GM19351 (cell line): Measurements from ENCODE around the gene EIF4E2.
"Not testable (repeated sequence)": the region's sequence is repeated elsewhere in the genome, so short reads cannot be mapped to it uniquely, and the experiment has no call there.

Source experiments
- ATAC-seq: cut with Tn5 transposase; IDR thresholded peaks from one replicate; pipeline ENCODE4 v1.9.1; 2021; ENCODE audit warnings: mild to moderate bottlenecking, moderate library complexity; ENCODE audit not compliant: unreplicated experiment

Gene EIF4E2

GRCh38 chr2:232556426-232556825 is 5.9 kb downstream of the EIF4E2 start:
- ATAC-seq, result no peak

DNA sequence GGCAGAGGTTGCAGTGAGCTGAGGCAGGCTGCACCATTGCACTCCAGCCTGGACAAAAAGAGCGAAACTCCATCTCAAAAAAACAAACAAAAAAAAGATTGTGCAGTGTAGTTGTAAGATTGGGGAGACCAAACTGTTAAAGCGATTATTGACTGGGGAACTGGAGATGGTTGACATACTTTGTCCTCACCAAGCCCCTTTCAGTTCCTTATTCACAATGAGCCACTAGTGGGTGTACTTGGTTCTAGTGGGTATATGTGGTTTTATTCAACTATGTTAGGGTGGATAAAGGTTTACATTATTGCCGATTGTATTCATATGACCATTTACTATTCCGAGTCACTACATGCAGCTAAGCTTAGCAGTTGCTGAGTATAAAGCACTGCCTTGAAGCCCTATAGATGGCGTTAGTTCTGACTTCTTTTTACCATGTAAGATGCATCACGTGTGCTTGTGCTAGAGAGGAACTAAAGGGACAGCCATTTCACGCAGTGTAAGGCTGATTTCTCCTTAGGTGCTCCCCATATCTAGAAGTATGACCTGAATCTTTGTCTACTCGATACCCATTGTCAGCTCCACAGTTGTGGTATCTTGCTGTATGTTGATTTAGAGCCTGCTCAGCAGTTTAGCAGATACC is 12.1 kb downstream of the EIF4E2 start:
- no peak for ATAC-seq

- ATAC-seq, result no peak
These were observed 13.1 kb downstream of the EIF4E2 start for GRCh38 chr2:232563580-232563979.

- ATAC-seq, result no peak
These were observed 17.2 kb downstream of the EIF4E2 start for GRCh38 chr2:232567721-232568120.

GRCh38 chr2:232568161-232568560 is 17.7 kb downstream of the EIF4E2 start:
- no peak for ATAC-seq

DNA sequence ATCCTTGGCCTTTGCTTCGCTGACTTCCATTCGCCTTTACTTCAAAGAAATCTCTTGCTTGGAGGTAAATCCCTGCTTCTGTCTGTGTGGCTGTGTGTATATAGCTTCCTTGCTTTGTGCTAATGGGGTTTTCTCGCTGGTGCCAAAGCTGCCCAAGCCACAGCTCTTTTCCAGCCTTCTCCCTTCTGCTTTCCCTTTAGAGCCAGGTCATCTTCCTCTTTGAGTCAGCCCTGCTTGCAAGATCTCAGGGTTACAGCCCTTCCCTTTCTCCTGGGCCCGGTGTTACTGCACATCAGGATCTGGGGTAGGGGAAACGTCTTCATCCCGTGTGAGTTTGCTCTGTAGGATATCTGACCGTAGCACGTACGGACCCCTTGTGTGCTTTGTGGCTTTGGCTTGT is 19.1 kb downstream of the EIF4E2 start:
- ATAC-seq, result no peak

GRCh38 chr2:232570481-232570880 is 20.0 kb downstream of the EIF4E2 start:
- ATAC-seq, result not testable (repeated sequence)

- no peak for ATAC-seq
These were observed 20.6 kb downstream of the EIF4E2 start for GRCh38 chr2:232571026-232571474.

DNA sequence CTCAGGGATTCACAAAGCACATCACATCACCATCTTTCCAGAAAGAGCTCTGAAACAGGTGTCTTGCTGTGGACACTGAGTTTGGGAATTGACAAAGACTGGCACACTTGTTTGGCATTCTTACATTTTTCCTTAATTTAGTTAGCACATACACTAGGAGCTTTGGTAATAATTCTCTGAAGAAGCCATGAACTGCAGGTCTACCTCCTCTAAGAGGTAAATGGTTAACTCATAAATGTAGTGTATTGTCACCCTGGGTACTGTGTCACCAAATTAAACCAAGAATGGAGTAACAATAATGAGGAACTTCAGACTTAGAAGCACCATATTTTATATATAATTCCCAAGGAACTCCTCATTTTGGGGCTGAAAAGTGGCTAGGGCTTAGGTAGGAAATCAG is 22.6 kb downstream of the EIF4E2 start:
- ATAC-seq, result no peak

- no peak for ATAC-seq
These were observed 23.4 kb downstream of the EIF4E2 start for GRCh38 chr2:232573771-232574435.

- ATAC-seq, result no peak
These were observed 24.4 kb downstream of the EIF4E2 start for GRCh38 chr2:232574674-232575403.

- no peak for ATAC-seq
These were observed 24.9 kb downstream of the EIF4E2 start for GRCh38 chr2:232575404-232575746.

DNA sequence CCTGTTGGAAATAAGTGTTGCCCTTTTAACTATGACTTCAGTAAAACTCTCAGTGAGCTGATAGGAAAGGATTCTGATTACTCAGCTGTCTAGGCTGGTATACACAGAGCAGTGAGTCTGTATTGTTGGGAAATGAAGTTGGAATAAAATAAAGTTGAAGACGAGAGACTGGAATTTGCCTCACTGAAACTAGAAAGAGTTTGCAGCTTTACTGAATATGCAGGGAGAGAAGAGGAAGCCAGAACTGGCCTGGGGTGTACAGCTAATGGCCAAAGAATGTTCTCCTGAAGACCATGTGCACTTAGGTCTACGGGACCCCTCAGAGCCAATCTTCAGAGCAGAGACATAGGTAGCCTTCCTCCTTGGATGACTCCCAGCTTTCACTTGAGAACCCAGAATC is 26.5 kb downstream of the EIF4E2 start:
- no peak for ATAC-seq

DNA sequence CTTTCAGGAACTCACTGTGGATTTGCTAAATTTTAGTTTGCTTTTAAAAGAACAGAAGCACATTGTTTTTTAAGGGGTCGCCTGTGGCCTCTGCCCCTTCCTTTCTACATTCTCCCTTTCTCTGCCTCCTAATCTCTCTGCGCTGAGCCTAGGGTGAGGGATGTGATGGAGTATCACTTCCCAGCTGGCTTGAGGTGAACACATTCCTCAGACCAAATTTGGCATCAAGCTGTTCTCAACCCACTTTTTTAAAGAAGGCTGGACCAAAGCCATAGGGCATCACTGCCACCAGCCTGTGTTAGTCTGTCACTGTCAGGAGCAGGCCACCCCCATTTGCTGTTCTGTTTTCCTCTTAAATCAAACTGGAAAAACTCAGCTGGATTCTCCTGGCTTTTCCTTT is 27.4 kb downstream of the EIF4E2 start:
- ATAC-seq, result no peak

DNA sequence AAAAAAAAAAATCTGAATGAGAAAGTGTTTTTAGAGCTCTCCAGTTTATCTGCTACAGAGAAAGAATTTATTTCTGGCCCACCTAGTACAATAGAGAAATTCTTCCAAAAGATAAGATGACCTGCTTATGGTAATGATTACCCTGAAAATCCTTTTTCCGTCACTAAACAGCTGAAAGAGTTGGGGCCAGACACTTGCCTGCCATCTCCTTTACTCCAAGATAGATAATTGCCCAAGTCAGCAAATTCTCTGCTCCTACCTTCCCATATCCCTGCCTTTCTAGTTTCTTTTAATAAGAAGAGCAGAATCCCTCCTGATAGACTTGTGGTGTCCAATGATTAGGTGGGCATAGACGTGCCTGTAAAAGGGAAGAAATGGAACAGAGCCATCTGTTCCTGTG is 28.1 kb downstream of the EIF4E2 start:
- no peak for ATAC-seq

- no peak for ATAC-seq
These were observed 30.1 kb downstream of the EIF4E2 start for GRCh38 chr2:232580648-232580981.

GRCh38 chr2:232581725-232582124 is 31.2 kb downstream of the EIF4E2 start:
- ATAC-seq, result no peak

GRCh38 chr2:232584238-232584637 is 33.7 kb downstream of the EIF4E2 start:
- no peak for ATAC-seq

GRCh38 chr2:232586943-232587505 is 36.5 kb downstream of the EIF4E2 start:
- ATAC-seq, result no peak

DNA sequence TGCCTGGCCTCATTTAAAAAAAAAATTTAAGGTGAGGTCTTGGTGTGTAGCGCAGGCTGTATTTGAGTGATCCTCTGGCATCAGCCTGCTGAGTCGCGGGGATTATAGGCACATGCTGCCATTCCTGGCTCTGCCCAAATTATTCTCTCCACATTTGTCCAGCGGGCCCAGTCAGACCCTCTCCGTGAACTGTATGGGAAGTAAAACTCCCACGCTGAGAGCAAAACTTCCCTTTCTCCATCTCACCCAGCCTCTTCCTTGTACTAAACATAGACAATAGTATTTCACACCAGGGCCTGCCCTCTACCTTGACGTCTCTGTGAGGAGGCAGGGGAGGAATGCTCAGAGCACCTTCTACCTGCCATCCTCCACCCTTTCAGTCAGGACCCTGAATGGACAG is 37.0 kb downstream of the EIF4E2 start:
- no peak for ATAC-seq

- no peak for ATAC-seq
These were observed 37.5 kb downstream of the EIF4E2 start for GRCh38 chr2:232588031-232588430.
